H7 (cell line): ENCODE measurements around the gene TAX1BP1. TPM values are rescaled to one million over a fixed set of nuclear protein-coding genes. Genes with fewer than 3 reads are reported as not detected.

Experiments used
- DNase-seq: peaks from one replicate; pipeline ENCODE4 v3.0.0; 2012
- H3K27me3 ChIP-seq: 2 replicates; pipeline ENCODE4 v1.6.0; 2011; ENCODE audit warnings: mild to moderate bottlenecking, low read length; ENCODE audit not compliant: control insufficient read depth, insufficient read depth
- H3K36me3 ChIP-seq: replicated peaks from 2 replicates; pipeline ENCODE4 v1.5.1; 2011; ENCODE audit warnings: low read length; ENCODE audit not compliant: control insufficient read depth, insufficient read depth
- H3K4me3 ChIP-seq: 2 replicates; pipeline ENCODE4 v1.5.1; 2011; ENCODE audit warnings: low read depth, mild to moderate bottlenecking, control low read depth, low read length, moderate library complexity; ENCODE audit not compliant: insufficient read depth
- total RNA-seq: library from RNA; depleted of rRNA; stranded (reverse); fragments of >200 nt; shearing (Covaris generic); gene quantifications from 2 replicates; pipeline ENCODE4 v1.2.3, GENCODE V29; 2014

The TAX1BP1 gene
- total RNA-seq, 1 experiment from 2014 or later: 62.2 TPM

DNA sequence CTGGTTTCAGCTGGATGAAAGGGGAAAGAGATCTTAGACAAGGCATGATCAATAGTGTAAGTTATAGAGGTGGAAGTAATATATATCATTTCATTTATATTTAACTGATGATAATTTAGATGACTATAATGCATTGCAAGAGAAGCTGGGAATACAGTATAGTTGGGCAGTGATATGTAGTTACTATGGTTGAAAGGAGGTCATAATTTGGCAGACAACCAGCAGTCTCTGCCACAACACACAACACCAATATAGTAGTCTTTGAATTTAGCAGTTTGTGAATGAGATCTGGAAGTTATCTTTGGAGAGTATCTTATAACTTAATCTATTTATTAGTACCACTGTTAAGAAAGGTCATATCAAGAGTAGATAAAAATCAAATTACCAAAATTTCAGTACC is 39.9 kb downstream of the TAX1BP1 start:
- Histone ChIP-seq H3K4me3 (no peak overlapping the region), H3K36me3 (no peaks in the 10 kb centered on the region), H3K27me3 (no peaks in the 10 kb centered on the region)
- DNase-seq: no peak

DNA sequence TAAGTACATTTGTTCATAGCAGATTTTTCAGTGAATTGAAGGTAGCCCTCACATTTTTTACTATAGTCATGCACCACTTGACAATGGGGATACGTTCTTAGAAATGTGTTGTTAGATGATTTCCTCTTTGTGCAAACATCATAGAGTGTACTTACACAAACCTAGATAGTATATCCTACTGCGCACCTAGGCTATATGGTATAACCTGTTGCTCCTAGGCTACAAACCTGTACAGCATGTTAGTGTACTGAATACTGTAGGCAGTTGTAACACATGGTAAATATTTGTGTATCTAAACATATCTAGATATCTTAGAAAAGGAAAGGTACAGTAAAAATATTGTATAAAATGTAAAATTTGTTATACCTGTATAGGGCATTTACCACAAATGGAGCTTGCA is 41.2 kb downstream of the TAX1BP1 start:
- Histone ChIP-seq H3K27me3 (no peaks in the 10 kb centered on the region), H3K4me3 (no peak overlapping the region), H3K36me3 (no peaks in the 10 kb centered on the region)
- no peak for DNase-seq

DNA sequence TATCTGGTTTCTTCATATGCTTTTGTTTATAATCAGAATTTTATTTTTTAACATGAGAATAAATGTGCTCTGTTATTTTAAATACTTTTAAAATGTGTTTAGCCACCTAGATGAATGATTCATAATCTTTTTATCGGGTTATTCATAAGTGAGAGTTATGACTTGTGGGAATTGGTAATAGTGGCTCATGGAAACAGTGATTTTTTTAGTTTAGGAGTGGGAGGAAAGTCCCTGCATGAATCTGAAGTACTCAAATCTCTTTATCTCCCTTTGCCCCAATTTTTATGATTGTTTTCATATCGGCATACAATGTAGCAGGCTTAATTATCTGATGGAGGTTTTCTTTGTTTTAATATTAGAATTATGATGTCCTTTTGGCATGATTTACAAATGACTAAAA is 42.9 kb downstream of the TAX1BP1 start:
- DNase-seq: no peak
- Histone ChIP-seq H3K27me3 (no peaks in the 10 kb centered on the region), H3K36me3 (no peaks in the 10 kb centered on the region), H3K4me3 (no peak overlapping the region)

DNA sequence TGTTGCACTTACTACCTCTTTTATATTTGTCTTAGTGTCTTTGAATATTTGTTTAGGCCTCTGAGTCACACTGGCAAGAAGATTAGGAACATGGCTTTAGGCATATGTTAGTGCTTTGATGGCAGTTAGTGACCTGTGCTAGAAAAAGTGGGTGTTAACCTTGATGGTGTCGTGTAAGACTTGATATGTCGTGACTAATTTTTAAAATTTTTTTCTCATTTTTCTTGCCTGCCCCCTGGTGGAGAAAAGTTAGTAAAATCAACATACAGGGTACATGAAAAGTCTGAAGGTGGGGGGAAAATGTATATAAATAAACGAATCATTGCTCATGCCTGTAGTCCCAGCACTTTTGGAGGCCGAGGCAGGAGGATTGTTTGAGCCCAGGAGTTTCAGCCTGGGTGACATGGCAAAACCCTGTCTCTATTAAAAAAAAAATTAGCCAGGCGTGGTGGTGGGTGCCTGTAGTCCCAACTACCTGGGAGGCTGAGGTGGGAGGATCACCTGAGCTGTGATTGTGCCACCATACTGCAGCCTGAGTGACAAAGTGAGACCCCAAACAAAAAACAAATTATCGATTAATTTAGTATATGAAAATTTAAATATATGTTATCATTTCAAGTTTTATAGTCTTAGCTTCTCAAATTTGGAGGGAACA is 44.6 kb downstream of the TAX1BP1 start:
- Histone ChIP-seq H3K4me3 (no peak overlapping the region), H3K36me3 (no peaks in the 10 kb centered on the region), H3K27me3 (no peaks in the 10 kb centered on the region)
- DNase-seq: no peak

DNA sequence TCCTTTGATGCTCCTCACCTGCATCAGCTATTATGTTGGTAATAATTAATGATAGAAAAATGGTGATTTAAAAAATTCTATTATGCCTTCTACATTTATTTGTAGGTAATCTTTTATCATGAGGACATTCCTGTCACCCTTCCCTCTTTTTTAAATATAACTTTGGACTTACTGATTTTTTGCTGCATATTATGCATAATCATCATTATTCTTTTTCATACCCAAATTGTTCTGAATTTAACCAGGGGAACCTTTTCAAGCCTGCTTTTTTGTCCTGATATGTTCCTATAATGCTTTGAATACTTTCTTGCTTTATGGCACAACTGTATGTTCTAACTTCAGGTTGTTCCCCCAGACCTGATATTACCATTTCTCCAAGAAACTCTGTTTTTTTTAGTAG is 48.5 kb downstream of the TAX1BP1 start:
- Histone ChIP-seq H3K36me3 (no peaks in the 10 kb centered on the region), H3K27me3 (no peaks in the 10 kb centered on the region), H3K4me3 (no peak overlapping the region)
- DNase-seq: no peak

DNA sequence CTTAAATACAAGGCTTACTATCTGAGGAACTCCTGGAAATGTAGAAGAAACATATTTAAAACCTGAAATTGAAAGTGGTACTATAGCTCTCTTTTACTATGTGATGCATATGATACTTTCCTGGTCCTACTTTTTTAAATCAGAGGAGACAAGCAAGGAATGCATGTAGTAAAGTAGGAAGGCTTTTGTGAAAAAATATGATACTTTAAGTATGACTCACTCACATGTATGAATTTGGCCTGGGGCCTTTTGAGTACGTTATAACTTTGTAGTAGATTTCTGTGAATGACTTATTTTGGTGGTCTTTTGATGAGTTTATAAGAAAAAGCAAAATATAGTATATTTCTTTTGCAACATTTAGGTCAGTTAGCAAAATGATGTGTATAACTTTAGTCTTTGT is 53.8 kb downstream of the TAX1BP1 start:
- no peaks in the 10 kb centered on the region for H3K36me3 ChIP-seq
- no peak for DNase-seq
- H3K4me3 ChIP-seq: no peak overlapping the region
- no peaks in the 10 kb centered on the region for H3K27me3 ChIP-seq

DNA sequence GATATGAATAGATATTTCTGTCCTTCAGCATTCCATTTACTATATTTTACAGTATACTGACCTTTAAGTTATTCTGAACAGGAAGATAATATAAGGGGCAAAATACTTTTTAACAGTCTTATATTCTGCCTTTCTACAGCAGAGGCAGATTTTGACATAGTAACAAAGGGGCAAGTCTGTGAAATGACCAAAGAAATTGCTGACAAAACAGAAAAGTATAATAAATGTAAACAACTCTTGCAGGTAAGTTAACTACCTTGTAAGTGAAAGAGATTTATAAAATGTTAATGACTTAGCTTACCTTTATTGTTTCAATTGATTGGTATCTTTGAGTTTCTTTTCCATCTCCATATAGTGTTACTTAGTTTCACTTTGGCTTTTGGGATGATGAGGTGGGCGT is 56.0 kb downstream of the TAX1BP1 start:
- Histone ChIP-seq H3K27me3 (no peaks in the 10 kb centered on the region; the same call in 1 of the 2 replicates), H3K36me3 (no peaks in the 10 kb centered on the region), H3K4me3 (no peak overlapping the region)
- no peak for DNase-seq

DNA sequence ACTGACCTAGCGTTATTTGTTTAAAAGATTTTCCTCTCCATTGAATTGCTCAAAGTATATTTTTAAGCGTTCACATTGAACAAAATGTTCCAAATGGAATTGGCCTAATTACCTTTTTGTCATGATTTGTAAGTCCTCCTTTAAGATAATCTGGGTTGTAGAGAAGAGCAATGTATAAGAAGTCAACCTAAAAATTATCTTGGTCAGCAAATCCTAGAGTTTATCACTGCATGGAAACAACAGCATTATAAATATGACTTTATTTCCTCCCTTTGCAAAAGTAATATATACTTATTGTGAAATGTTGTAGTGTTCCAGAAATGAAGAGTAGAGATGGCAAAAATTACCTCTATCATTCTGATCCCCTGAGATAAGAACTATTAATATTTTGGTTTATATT is 59.2 kb downstream of the TAX1BP1 start:
- H3K36me3 ChIP-seq: no peaks in the 10 kb centered on the region

DNA sequence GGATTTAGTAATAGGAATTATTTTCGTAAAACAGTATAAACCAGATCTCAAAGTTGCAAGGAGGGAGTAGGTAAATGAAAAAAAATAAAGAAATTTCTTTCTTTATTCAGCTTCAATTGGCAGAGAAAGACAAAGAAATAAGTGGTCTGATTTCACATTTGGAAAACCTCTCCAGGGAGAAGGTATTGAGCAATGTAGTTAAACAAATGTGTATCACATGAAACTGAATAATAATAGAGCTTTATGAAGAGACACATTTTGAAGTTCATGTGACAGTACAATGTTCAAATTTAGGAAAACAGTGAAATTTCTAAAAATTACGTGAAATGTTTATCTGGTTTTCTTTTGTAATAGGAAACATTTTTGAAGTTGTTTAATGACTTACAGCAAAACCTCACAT is 63.0 kb downstream of the TAX1BP1 start:
- H3K27me3 ChIP-seq: no peaks in the 10 kb centered on the region; the same call in 1 of the 2 replicates
- DNase-seq: no peak
- no peaks in the 10 kb centered on the region for H3K36me3 ChIP-seq
- H3K4me3 ChIP-seq: no peak overlapping the region

More for the DNA sequence above, 59.2 kb downstream of the TAX1BP1 start:
- no peaks in the 10 kb centered on the region; the same call in 1 of the 2 replicates for H3K27me3 ChIP-seq
- H3K4me3 ChIP-seq: no peak overlapping the region
- no peak for DNase-seq

DNA sequence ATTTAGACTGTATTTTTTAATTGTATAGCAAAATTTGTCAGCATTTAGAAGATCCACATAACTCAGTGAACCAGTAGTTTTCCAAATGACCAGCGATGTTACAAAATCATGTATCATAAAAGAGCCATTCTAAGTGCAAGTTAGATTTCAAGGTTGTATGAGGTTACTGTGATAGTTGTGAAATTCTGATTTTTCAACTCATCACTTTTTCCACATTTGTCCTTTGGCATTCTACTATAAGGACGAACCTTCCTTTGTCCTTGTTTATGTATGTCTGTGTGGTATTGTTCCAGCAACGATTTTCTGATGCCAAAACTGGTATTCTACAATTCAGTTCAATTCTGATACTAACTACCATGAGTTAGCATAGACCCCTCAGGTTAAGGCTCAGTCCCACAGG is 64.2 kb downstream of the TAX1BP1 start:
- Histone ChIP-seq H3K36me3 (no peaks in the 10 kb centered on the region), H3K4me3 (no peak overlapping the region), H3K27me3 (no peaks in the 10 kb centered on the region; the same call in 1 of the 2 replicates)
- DNase-seq: no peak

DNA sequence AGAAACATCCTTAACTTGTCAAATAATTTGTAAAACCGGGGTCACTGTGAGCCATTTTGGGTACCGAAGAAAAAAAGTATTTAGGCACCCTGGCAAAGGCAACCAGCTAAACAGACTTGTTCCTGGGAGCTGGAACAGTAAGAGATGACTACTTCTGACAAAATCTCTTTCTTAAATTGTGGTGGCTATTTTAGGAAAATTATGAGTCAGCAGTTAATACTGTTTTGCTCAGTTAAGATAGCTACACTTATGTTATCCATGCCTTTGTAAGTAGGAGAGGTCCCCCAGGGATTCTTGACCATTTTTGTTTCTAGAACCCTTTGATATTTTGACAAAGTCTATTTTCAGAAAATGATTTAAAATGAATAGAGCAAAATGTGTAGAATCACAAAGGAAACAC is 68.7 kb downstream of the TAX1BP1 start:
- DNase-seq: no peak
- no peaks in the 10 kb centered on the region for H3K27me3 ChIP-seq
- no peaks in the 10 kb centered on the region for H3K36me3 ChIP-seq
- no peak overlapping the region for H3K4me3 ChIP-seq

DNA sequence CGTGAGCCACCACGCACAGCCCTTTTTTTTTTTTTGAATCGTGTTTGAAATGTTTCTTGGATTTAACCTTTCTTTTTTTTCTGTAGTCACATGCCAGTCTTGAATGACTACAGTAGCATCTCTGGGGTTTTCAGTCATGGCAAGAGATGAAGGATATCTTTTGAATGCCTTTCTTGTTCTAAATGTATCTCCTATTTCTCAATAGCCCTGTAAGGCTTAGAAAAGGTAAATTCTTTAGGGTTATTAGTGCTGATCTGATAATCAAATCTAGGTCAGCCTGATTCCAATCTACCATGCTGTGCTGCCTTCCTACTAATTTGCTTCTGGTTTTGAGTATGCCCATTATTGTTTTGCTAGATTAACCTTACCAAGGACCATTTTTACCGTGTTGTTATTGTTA is 70.2 kb downstream of the TAX1BP1 start:
- DNase-seq: no peak
- H3K4me3 ChIP-seq: no peak overlapping the region
- no peaks in the 10 kb centered on the region for H3K36me3 ChIP-seq
- H3K27me3 ChIP-seq: no peaks in the 10 kb centered on the region

DNA sequence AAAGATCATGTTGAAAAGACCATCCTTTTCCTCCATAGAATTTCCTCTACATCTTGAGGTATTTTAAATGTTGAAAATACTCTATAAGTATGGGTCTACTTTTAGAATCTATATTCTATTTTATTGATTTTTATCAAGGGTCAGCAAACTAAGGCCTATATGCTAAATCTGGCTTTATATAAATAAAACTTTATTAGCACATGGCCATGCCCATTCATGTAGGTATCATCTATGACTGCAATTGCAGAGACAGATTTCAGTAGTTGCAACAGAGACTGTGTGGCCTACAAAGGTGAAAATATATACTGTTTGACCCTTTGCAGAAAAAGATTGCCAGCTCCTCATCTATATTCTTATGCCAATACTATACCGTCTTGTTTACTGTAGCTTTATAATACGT is 72.7 kb downstream of the TAX1BP1 start:
- DNase-seq: no peak
- H3K4me3 ChIP-seq: no peak overlapping the region
- H3K36me3 ChIP-seq: no peaks in the 10 kb centered on the region; the same call in 1 of the 2 replicates
- H3K27me3 ChIP-seq: no peaks in the 10 kb centered on the region

DNA sequence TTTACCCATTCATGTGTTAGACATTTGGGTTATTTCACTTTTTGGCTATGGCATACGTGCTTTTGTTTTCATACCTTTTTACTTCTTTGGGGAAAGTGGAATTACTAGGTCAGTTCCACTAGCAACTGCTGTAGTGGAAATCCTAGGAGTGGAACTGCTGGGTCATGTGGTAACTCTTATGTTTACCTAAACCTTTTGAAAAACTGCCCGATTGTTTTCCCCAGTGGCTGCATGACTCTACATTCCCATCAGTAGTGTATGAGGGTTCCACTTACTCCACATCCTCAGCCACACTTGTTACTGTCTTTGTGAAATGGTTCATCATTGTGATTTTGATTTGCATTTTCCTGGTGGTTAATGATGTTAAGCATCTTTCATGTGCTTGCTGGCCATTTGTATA is 82.3 kb downstream of the TAX1BP1 start:
- Histone ChIP-seq H3K27me3 (no peaks in the 10 kb centered on the region), H3K4me3 (no peak overlapping the region), H3K36me3 (no peaks in the 10 kb centered on the region; the same call in 1 of the 2 replicates)
- no peak for DNase-seq

DNA sequence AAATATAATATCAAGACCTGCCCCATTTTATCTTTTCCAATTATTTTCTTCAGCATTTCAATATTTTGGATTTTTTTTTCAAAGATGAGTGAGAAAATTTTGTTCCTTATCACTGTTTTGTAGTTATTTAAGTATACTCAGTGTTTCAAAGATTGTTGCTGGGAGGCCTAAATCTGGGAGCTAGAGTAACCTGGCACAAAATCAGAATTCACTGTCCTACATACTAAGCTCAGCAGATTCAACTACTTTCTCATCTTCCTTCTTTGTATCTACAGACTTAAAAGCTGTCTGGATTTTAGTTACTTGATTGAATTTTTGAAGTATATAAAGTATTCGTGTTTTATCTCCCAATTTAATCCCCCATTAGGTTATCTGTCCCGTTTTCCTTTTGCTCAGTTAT is 85.9 kb downstream of the TAX1BP1 start:
- no peaks in the 10 kb centered on the region for H3K27me3 ChIP-seq
- no peak overlapping the region for H3K4me3 ChIP-seq
- DNase-seq: no peak
- no peaks in the 10 kb centered on the region for H3K36me3 ChIP-seq

DNA sequence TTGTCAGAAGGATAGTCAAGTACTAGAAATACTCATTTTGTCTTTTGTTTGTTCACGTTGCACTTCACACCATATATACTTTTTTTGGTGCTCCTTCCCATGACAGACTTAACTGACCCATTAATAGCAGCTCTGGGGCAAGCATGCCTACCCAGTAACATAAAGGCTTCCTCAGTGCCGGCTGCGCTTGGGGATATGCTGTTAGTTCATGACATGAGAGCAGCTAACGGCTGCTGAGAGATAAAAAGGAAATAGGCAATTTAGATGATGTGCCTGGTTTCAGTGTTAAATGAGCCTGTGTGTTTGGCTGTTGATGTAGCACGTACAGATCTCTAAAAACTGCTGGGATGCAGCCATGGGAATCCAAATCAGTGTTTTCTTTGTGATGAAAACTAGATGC is 86.4 kb downstream of the TAX1BP1 start:
- no peak overlapping the region for H3K4me3 ChIP-seq

More for the DNA sequence above, 86.4 kb downstream of the TAX1BP1 start:
- Histone ChIP-seq H3K27me3 (no peaks in the 10 kb centered on the region), H3K36me3 (no peaks in the 10 kb centered on the region)
- DNase-seq: no peak
